ENCODE measurements around the gene CCDC51.

Gene CCDC51

GRCh38 chr3:48410205-48411040, 29.5 kb downstream of the CCDC51 start:
- no peaks in the 10 kb centered on the region for H3K27me3 ChIP-seq (ENCODE audit: control insufficient read depth, insufficient read depth, low read length)
- no peak overlapping the region for H3K27ac ChIP-seq (ENCODE audit: low read depth, low read length)
- H3K36me3 ChIP-seq (ENCODE audit: control insufficient read depth, insufficient read depth, low read length) = peaks cover 99% of the 10 kb centered on the region
- no peaks in the 10 kb centered on the region for H3K4me1 ChIP-seq (ENCODE audit: control insufficient read depth, insufficient read depth, low read length)
- H3K9ac ChIP-seq (ENCODE audit: low read length) = no peak overlapping the region
- no peaks in the 10 kb centered on the region for H3K9me3 ChIP-seq (ENCODE audit: control insufficient read depth, insufficient read depth, low read depth, low read length)
- no peak overlapping the region for H3K4me3 ChIP-seq (ENCODE audit: low read depth, low read length)

GRCh38 chr3:48409291-48410201, 30.4 kb downstream of the CCDC51 start:
- Histone ChIP-seq H3K36me3 (ENCODE audit: control insufficient read depth, insufficient read depth, low read length) (peaks cover 99% of the 10 kb centered on the region), H3K9me3 (ENCODE audit: control insufficient read depth, insufficient read depth, low read depth, low read length) (no peaks in the 10 kb centered on the region), H3K4me1 (ENCODE audit: control insufficient read depth, insufficient read depth, low read length) (no peaks in the 10 kb centered on the region), H3K9ac (ENCODE audit: low read length) (no peak overlapping the region), H3K27ac (ENCODE audit: low read depth, low read length) (no peak overlapping the region), H3K27me3 (ENCODE audit: control insufficient read depth, insufficient read depth, low read length) (no peaks in the 10 kb centered on the region), H3K4me3 (ENCODE audit: low read depth, low read length) (no peak overlapping the region)

GRCh38 chr3:48408823-48409281, 31.1 kb downstream of the CCDC51 start:
- H3K27me3 ChIP-seq (ENCODE audit: control insufficient read depth, insufficient read depth, low read length) = no peaks in the 10 kb centered on the region
- peaks cover 99% of the 10 kb centered on the region for H3K36me3 ChIP-seq (ENCODE audit: control insufficient read depth, insufficient read depth, low read length)
- H3K27ac ChIP-seq (ENCODE audit: low read depth, low read length) = no peak overlapping the region
- H3K4me3 ChIP-seq (ENCODE audit: low read depth, low read length) = no peak overlapping the region
- no peaks in the 10 kb centered on the region for H3K9me3 ChIP-seq (ENCODE audit: control insufficient read depth, insufficient read depth, low read depth, low read length)
- no peaks in the 10 kb centered on the region for H3K4me1 ChIP-seq (ENCODE audit: control insufficient read depth, insufficient read depth, low read length)
- no peak overlapping the region for H3K9ac ChIP-seq (ENCODE audit: low read length)

- Histone ChIP-seq H3K9ac (ENCODE audit: low read length) (no peak overlapping the region), H3K4me3 (ENCODE audit: low read depth, low read length) (no peak overlapping the region), H3K27ac (ENCODE audit: low read depth, low read length) (no peak overlapping the region), H3K36me3 (ENCODE audit: control insufficient read depth, insufficient read depth, low read length) (peaks cover 99% of the 10 kb centered on the region), H3K27me3 (ENCODE audit: control insufficient read depth, insufficient read depth, low read length) (no peaks in the 10 kb centered on the region), H3K4me1 (ENCODE audit: control insufficient read depth, insufficient read depth, low read length) (no peaks in the 10 kb centered on the region), H3K9me3 (ENCODE audit: control insufficient read depth, insufficient read depth, low read depth, low read length) (no peaks in the 10 kb centered on the region)
These were observed 32.3 kb downstream of the CCDC51 start for GRCh38 chr3:48407542-48408099.

GRCh38 chr3:48406443-48407431, 33.2 kb downstream of the CCDC51 start:
- Histone ChIP-seq H3K27me3 (ENCODE audit: control insufficient read depth, insufficient read depth, low read length) (no peaks in the 10 kb centered on the region), H3K36me3 (ENCODE audit: control insufficient read depth, insufficient read depth, low read length) (peaks cover 93% of the 10 kb centered on the region), H3K9ac (ENCODE audit: low read length) (no peak overlapping the region), H3K4me1 (ENCODE audit: control insufficient read depth, insufficient read depth, low read length) (no peaks in the 10 kb centered on the region), H3K9me3 (ENCODE audit: control insufficient read depth, insufficient read depth, low read depth, low read length) (no peaks in the 10 kb centered on the region), H3K4me3 (ENCODE audit: low read depth, low read length) (no peak overlapping the region), H3K27ac (ENCODE audit: low read depth, low read length) (no peak overlapping the region)

- Histone ChIP-seq H3K9me3 (ENCODE audit: control insufficient read depth, insufficient read depth, low read depth, low read length) (no peaks in the 10 kb centered on the region), H3K36me3 (ENCODE audit: control insufficient read depth, insufficient read depth, low read length) (peaks cover 85% of the 10 kb centered on the region), H3K4me3 (ENCODE audit: low read depth, low read length) (no peak overlapping the region), H3K4me1 (ENCODE audit: control insufficient read depth, insufficient read depth, low read length) (no peaks in the 10 kb centered on the region), H3K27me3 (ENCODE audit: control insufficient read depth, insufficient read depth, low read length) (no peaks in the 10 kb centered on the region), H3K9ac (ENCODE audit: low read length) (no peak overlapping the region), H3K27ac (ENCODE audit: low read depth, low read length) (no peak overlapping the region)
These were observed 33.9 kb downstream of the CCDC51 start for GRCh38 chr3:48405971-48406370.

GRCh38 chr3:48405343-48405881, 34.5 kb downstream of the CCDC51 start:
- peaks cover 83% of the 10 kb centered on the region for H3K36me3 ChIP-seq (ENCODE audit: control insufficient read depth, insufficient read depth, low read length)

GRCh38 chr3:48404440-48405342, 35.2 kb downstream of the CCDC51 start:
- no peaks in the 10 kb centered on the region for H3K9me3 ChIP-seq (ENCODE audit: control insufficient read depth, insufficient read depth, low read depth, low read length)
- no peak overlapping the region for H3K4me3 ChIP-seq (ENCODE audit: low read depth, low read length)
- H3K9ac ChIP-seq (ENCODE audit: low read length) = peak overlapping the region; percentile 8
- peaks cover 76% of the 10 kb centered on the region for H3K36me3 ChIP-seq (ENCODE audit: control insufficient read depth, insufficient read depth, low read length)
- H3K27me3 ChIP-seq (ENCODE audit: control insufficient read depth, insufficient read depth, low read length) = no peaks in the 10 kb centered on the region
- no peak overlapping the region; the same call in 1 of the 2 replicates for H3K27ac ChIP-seq (ENCODE audit: low read depth, low read length)
- H3K4me1 ChIP-seq (ENCODE audit: control insufficient read depth, insufficient read depth, low read length) = no peaks in the 10 kb centered on the region

More at GRCh38 chr3:48405343-48405881, 34.5 kb downstream of the CCDC51 start:
- Histone ChIP-seq H3K27me3 (ENCODE audit: control insufficient read depth, insufficient read depth, low read length) (no peaks in the 10 kb centered on the region), H3K4me3 (ENCODE audit: low read depth, low read length) (no peak overlapping the region), H3K4me1 (ENCODE audit: control insufficient read depth, insufficient read depth, low read length) (no peaks in the 10 kb centered on the region), H3K27ac (ENCODE audit: low read depth, low read length) (no peak overlapping the region), H3K9ac (ENCODE audit: low read length) (no peak overlapping the region), H3K9me3 (ENCODE audit: control insufficient read depth, insufficient read depth, low read depth, low read length) (no peaks in the 10 kb centered on the region)

GRCh38 chr3:48403533-48404439, 36.1 kb downstream of the CCDC51 start:
- Histone ChIP-seq H3K27ac (ENCODE audit: low read depth, low read length) (no peak overlapping the region; the same call in 1 of the 2 replicates), H3K9me3 (ENCODE audit: control insufficient read depth, insufficient read depth, low read depth, low read length) (no peaks in the 10 kb centered on the region), H3K9ac (ENCODE audit: low read length) (no peak overlapping the region), H3K4me3 (ENCODE audit: low read depth, low read length) (no peak overlapping the region), H3K27me3 (ENCODE audit: control insufficient read depth, insufficient read depth, low read length) (no peaks in the 10 kb centered on the region), H3K36me3 (ENCODE audit: control insufficient read depth, insufficient read depth, low read length) (peaks cover 67% of the 10 kb centered on the region), H3K4me1 (ENCODE audit: control insufficient read depth, insufficient read depth, low read length) (peaks cover 5% of the 10 kb centered on the region)
